GM18511 (cell line): ENCODE measurements around the gene TMEM43.
A peak's percentile ranks its signal among the peaks of the same experiment; 100 is the strongest.

Experiments
- ATAC-seq: cut with Tn5 transposase; IDR thresholded peaks from one replicate; pipeline ENCODE4 v1.9.1; 2021; ENCODE audit warnings: mild to moderate bottlenecking, moderate library complexity; ENCODE audit not compliant: unreplicated experiment

TMEM43 gene

DNA sequence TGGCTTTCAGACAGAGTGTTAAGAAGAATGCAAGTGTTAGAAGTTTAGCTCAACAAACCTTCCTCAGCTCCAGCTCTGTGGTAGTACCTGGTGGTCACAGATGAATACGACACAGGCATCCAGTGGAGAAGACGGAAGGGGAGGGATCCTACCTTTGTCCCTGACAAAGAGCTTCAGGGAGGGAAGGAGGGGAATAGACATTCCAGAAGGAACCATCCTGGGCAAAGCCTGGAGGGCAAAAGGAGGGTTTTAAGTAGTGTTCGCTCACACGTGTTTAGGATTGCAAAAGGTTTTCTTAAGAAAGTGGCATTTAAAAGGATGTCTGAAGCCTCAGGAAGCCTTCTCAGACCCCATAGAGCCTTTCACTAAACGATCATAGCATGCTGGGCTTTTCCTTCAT, 3.0 kb upstream of the TMEM43 start:
- ATAC-seq = no peak

- no peak for ATAC-seq
Observed at GRCh38 chr3:14122301-14122700, 2.6 kb upstream of the TMEM43 start.

- no peak for ATAC-seq
Observed at GRCh38 chr3:14123308-14124222, 1.3 kb upstream of the TMEM43 start.

DNA sequence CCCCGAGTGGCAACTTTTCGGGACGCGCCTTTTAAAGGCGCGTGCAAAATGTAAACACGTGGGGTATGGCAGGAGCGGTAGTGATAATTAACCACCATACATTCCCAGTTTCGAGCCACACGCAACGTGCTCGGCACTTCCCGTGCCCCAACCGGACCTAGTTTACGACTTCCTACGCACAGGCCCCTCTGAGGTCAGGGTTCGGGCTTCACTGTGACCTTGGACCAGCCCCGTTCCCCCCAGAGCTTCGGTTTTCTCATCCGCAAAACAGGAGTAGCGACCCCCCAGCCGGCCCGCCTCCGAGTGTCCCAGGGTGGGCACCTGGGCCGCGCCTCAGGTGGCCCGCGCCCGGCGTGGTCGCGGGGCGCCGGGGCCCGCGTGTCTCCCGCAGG, 633 bp upstream of the TMEM43 start:
- ATAC-seq = peak; percentile 64

GRCh38 chr3:14125193-14126016, 553 bp downstream of the TMEM43 start:
- peak; percentile 30 for ATAC-seq

DNA sequence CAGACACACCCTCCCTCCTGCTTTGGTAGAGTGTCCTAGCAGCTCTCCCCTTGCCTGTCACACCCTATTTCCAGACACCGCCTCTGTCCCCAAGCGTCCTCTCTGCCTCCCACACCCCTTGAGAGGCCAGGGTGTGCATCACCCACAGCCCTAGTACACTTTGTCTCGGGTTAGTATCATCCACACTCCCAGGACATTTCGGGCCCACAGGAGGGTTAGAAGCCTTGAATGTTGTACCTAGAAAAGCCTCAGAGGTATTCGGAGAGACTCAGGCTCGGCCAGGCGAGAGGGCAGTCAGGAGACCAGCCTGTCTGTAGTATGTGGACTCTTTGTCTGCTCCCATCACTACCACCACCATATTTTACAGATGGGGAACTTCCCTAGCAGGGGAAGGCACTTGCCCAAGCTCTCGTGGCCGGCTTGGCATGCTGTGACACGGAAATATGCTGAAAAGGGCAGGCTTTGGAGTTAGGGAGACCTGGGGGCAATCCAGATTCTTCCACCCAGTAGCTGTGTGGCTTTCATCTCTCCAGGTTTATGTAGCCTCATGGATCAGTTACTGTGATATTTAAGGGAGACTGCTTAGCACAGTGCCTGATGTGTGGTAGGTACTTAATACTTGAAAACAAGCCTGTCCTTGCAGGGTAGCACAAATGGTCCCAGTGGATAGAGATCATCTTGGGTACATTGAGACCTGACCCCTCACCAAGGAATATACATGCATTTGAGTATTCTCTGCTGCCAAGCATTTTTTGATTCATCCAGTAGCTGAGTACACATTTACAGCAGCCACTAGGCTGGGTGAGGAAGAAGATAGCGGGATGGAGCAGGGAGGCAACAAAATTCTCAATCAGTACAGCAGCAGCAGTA, 1.4 kb downstream of the TMEM43 start:
- no peak for ATAC-seq

DNA sequence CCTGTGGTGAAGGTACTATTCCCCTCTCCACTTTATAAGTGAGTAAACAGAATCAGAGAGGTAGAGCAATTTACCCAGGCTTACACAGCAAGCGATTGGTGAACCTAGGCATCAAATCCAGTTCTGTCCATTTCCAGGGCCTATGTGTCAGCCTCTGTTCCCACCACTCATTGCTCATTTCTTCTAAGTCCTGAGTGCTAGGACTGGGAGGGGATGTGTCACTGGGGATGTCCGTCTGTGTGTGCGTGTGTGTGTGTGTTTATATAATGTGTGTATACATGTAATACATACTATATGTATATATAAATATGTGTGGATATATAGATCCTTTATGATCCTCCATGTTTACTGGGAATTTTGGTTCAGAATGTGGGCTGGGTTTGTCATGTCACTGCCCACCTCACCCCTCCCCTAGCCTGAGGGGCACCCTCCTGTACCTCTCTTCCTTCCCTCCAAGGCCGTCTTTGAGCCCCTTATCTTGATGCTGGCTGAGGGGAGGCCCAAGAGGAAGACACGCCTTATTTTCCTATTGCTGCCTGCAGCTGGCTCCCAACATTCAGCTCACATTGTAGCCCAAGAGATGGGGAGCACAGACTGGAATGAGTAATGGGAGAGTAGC, 2.1 kb downstream of the TMEM43 start:
- ATAC-seq = no peak

DNA sequence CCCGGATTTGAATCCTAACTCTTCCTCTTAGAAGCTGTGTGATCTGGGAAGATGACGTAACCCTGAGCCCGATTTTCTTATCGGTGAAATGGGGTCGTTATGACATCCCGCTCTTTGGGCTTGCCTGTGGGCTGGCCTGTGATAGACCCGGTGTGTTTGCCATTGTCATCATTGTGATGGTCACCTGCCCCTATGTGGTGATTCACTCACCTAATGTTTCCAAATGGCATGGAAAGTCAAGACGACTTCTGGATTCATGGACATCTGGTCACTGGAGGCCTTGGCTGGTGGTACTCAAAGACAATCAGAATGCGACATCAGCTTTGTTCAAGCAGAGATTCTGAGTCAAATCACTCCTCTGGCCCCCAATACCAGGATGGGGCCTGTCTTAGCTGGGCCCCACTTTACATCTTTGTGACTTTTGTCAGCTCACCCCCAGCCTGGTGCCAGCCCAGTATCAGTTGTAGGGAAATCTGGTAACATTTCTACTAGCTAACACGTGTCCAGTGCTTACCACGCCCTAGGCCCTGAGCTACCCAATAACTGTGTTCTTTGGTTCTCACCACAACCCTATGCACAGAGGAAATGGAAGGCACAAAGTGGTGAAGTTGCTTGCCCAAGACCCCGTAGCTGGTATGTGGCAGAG, 2.8 kb downstream of the TMEM43 start:
- no peak for ATAC-seq

GRCh38 chr3:14128724-14129123, 3.9 kb downstream of the TMEM43 start:
- ATAC-seq = no peak

DNA sequence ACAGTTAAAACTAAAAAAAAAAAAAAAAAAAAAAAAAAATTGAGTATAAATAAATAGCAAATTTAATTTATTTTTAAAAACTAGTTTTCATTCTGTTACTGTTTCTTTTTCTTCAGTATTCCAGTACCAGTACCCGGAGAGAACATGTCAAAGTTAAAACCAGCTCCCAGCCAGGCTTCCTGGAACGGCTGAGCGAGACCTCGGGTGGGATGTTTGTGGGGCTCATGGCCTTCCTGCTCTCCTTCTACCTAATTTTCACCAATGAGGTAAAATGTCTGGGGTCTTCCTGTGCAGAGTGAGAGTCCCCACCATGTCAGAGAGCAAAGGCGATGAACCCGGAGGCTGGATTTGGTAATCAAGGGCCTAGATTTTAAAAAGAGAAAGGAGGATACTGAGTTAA, 4.4 kb downstream of the TMEM43 start:
- no peak for ATAC-seq

GRCh38 chr3:14130230-14130629, 5.4 kb downstream of the TMEM43 start:
- no peak for ATAC-seq

GRCh38 chr3:14130707-14131106, 5.9 kb downstream of the TMEM43 start:
- no peak for ATAC-seq

GRCh38 chr3:14131134-14131533, 6.3 kb downstream of the TMEM43 start:
- ATAC-seq = no peak

DNA sequence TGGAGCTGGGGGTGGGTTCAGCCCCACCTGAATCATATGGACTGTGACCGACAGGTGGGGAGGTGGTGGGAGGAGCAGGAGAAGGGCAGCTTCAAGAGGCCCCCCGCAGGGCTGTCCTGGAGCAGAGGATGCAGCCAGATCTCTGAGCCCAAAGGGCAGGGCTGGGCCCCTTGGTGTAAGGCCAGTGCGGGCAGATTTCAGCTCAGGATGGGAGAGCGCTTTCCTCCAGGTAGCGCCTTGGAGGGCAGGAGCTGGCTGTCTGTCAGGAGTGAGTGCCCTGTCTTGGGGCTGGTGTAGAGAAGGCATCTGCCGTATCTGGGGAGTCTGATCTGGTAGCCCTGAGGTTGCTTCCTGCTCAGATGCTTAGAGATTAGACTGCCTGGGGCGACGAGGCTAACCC, 7.3 kb downstream of the TMEM43 start:
- ATAC-seq = no peak

DNA sequence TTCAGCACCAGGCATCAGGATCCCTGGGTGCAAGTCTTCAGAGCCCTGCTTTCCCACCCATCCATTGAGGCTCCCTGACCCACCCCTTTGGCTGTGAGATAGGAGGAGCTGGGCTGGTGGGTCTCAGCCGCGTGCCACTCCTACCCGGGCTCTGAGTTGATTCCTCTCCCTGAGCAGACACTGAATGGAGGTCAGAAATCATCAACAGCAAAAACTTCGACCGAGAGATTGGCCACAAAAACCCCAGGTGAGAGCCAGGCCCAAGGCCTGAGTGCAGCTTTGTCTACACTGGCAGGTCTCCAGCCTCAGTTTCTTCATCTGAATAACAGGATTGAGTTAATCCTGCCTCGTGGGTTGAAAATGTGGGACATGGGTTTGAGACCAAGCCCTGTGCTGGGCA, 7.8 kb downstream of the TMEM43 start:
- ATAC-seq = no peak

- ATAC-seq = no peak
Observed at GRCh38 chr3:14133188-14133800, 8.4 kb downstream of the TMEM43 start.

- ATAC-seq = no peak
Observed at GRCh38 chr3:14133876-14134275, 9.0 kb downstream of the TMEM43 start.

DNA sequence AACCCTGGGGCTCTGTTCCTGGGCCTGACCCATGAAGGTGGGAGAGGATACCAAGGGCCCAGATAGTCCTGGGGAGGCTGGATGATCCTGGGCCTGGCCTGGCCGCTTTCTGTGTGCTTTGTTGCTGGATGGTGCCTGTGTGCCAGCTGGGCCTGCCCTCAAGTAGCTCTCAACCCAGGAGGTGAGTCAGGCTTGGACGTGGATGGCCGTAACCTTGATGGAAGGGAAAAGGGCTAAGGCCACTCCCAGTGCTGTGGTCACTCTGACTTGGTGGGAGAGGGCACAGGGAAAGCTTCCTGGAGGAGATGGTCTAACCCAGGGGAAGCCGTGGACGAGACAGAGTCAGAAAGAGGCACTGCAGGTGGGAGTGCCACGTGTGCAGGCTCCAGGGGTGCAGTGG, 9.4 kb downstream of the TMEM43 start:
- no peak for ATAC-seq

DNA sequence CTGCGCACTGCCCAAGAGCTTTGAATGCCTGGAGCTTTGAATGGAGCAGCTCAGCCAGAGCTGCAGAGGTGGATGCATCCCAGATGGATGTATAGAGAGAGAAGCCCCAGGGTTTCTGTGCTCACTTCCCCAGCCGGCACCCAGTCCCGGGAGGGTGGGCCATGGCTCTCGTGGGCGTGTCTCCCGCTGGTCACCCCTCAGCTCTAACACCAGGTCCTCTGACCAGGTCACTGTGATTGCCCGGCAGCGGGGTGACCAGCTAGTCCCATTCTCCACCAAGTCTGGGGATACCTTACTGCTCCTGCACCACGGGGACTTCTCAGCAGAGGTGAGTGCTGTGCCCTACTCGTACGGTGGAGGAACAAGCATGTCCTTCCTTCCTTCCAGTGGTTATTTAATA, 10.7 kb downstream of the TMEM43 start:
- no peak for ATAC-seq

DNA sequence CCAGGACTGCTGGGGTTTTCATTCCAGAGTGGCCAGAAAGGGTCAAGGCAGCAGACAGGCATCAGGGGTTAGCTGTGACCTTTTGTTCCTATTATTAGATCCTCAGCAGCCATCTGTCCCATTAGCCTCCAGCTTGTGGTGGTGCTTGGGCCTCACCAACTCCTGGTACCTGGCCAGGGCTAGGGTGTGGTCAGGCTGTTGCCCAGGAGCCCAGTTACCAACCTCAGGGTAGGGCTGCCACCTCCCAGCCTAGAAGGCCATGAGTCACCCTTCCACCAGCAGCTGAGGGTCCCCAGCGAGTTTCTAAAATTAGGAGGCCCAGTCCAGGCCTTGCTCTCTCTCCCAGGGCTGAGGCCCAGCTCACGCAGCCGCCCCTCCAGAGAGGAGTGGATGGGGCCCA, 12.2 kb downstream of the TMEM43 start:
- ATAC-seq = no peak
